22Rv1 (cell line): ENCODE data around the gene MCM3AP.

Source experiments
- CTCF ChIP-seq: fragments of 450-650 bp; IDR thresholded peaks from 2 replicates; pipeline ENCODE4 v1.5.1; 2017; ENCODE audit warnings: mild to moderate bottlenecking
- ZFX ChIP-seq: fragments of 450-650 bp; IDR thresholded peaks from 2 replicates; pipeline ENCODE4 v1.6.1; 2017; ENCODE audit warnings: antibody characterized with exemption, borderline replicate concordance

- TF ChIP-seq CTCF: no peak
- TF ChIP-seq ZFX: no peak
Observed at GRCh38 chr21:46274797-46275390, 10.5 kb downstream of the MCM3AP start.
